GM12878 (cell line): ENCODE results near the gene LARGE1.

ENCODE experiments used
- CBX5 ChIP-seq: sonication (generic); IDR thresholded peaks from 2 replicates; pipeline ENCODE4 v1.6.1; 2016; ENCODE audit warnings: low read depth, moderate library complexity, mild to moderate bottlenecking, inconsistent platforms
- CHD2 ChIP-seq: IDR thresholded peaks from 2 replicates; pipeline ENCODE4 v1.6.1; 2011; ENCODE audit warnings: low read depth, low read length, improper control_type of control experiment, borderline replicate concordance
- CTCF ChIP-seq, 3 experiments: IDR thresholded peaks in 2 of 3; conservative IDR thresholded peaks in 1 of 3; 2 replicates each; pipeline ENCODE4 v1.5.1; 2011; ENCODE audit warnings: low read depth in 3 of 3, low read length in 3 of 3, mild to moderate bottlenecking in 3 of 3, control low read depth in 2 of 3, moderate library complexity in 2 of 3, inconsistent platforms in 1 of 3, mixed read lengths in 1 of 3; ENCODE audit not compliant: control insufficient read depth in 2 of 3, insufficient read depth in 1 of 3; ENCODE audit errors: extremely low read depth in 1 of 3
- FOXM1 ChIP-seq: IDR thresholded peaks from 2 replicates; pipeline ENCODE4 v1.6.1; 2012; ENCODE audit warnings: low read depth, mild to moderate bottlenecking, inconsistent platforms, low read length, moderate library complexity
- LARP7 ChIP-seq: fragments of 450-650 bp; IDR thresholded peaks from 2 replicates; pipeline ENCODE4 v1.6.1; 2017; ENCODE audit warnings: mild to moderate bottlenecking
- NRF1 ChIP-seq: conservative IDR thresholded peaks from 2 replicates; pipeline ENCODE4 v1.6.1; 2011; ENCODE audit warnings: mild to moderate bottlenecking, low read depth, low read length, improper control_type of control experiment
- POLR2A ChIP-seq: IDR thresholded peaks from 2 replicates; pipeline ENCODE4 v1.6.1; 2011; ENCODE audit warnings: low read depth, mild to moderate bottlenecking, low read length
- POLR2AphosphoS5 ChIP-seq: IDR thresholded peaks from 2 replicates; pipeline ENCODE4 v1.6.1; 2011; ENCODE audit warnings: mild to moderate bottlenecking, low read length, inconsistent platforms
- TAF1 ChIP-seq: IDR thresholded peaks from 2 replicates; pipeline ENCODE4 v1.6.1; 2011; ENCODE audit warnings: mild to moderate bottlenecking, low read depth, low read length, borderline replicate concordance
- TCF12 ChIP-seq: IDR thresholded peaks from 2 replicates; pipeline ENCODE4 v1.6.1; 2011; ENCODE audit warnings: low read depth, mild to moderate bottlenecking, low read length
- ZNF384 ChIP-seq: IDR thresholded peaks from 2 replicates; pipeline ENCODE4 v1.6.1; 2012; ENCODE audit warnings: low read depth, mild to moderate bottlenecking, low read length, improper control_type of control experiment, borderline replicate concordance
- TF ChIP-seq, protein P1 (sequence below): IDR thresholded peaks from 2 replicates; pipeline ENCODE4 v1.6.1; 2012; ENCODE audit warnings: low read depth, low read length, improper control_type of control experiment
- TF ChIP-seq, protein P2 (sequence below): IDR thresholded peaks from 2 replicates; pipeline ENCODE4 v1.6.1; 2011; ENCODE audit warnings: low read depth, mild to moderate bottlenecking, low read length, moderate library complexity, borderline replicate concordance; ENCODE audit errors: extremely low read depth
- TF ChIP-seq, protein P3 (sequence below): fragments of 450-650 bp; formaldehyde crosslinking; IDR thresholded peaks from 2 replicates; pipeline ENCODE4 v1.5.0; 2022; ENCODE audit warnings: mild to moderate bottlenecking, missing genetic modification characterization

DNA sequence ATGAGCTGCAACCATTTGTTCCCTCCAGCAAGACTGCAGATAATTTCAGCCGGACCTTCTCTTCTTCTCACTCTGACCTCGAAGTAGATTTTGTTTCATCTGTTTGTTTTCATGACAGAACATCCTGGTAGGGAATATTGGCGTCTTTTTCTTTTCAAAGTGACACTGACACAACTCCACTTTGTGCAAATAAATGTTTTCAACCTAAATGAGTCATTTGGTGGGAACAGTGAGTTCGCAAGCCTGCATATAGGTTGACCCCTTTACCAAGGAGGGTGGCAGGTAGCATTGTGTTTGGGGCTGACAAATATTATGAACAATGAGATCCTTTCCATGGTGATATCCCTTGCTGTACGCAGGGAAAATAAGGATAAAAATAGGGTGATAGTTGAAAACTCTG, 55.0 kb downstream of the LARGE1 start:
- TF ChIP-seq FOXM1 (no peak), POLR2A (no peak), POLR2AphosphoS5 (no peak), NRF1 (no peak), CTCF (IDR thresholded peaks at IDR 0.05 in 2 of 3, conservative IDR thresholded peaks at IDR 0.05 in 1 of 3; ENCODE audit: control insufficient read depth in 2 of 3, extremely low read depth in 1 of 3, insufficient read depth in 1 of 3, low read depth in 3 of 3, low read length in 3 of 3) (no peak), LARP7 (no peak), TCF12 (no peak), ZNF384 (no peak), CHD2 (no peak), TAF1 (no peak), CBX5 (no peak)
- TF ChIP-seq, protein P1, sequence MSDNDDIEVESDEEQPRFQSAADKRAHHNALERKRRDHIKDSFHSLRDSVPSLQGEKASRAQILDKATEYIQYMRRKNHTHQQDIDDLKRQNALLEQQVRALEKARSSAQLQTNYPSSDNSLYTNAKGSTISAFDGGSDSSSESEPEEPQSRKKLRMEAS: no peak
- TF ChIP-seq, protein P2, sequence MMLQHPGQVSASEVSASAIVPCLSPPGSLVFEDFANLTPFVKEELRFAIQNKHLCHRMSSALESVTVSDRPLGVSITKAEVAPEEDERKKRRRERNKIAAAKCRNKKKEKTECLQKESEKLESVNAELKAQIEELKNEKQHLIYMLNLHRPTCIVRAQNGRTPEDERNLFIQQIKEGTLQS: no peak
- TF ChIP-seq, protein P3, sequence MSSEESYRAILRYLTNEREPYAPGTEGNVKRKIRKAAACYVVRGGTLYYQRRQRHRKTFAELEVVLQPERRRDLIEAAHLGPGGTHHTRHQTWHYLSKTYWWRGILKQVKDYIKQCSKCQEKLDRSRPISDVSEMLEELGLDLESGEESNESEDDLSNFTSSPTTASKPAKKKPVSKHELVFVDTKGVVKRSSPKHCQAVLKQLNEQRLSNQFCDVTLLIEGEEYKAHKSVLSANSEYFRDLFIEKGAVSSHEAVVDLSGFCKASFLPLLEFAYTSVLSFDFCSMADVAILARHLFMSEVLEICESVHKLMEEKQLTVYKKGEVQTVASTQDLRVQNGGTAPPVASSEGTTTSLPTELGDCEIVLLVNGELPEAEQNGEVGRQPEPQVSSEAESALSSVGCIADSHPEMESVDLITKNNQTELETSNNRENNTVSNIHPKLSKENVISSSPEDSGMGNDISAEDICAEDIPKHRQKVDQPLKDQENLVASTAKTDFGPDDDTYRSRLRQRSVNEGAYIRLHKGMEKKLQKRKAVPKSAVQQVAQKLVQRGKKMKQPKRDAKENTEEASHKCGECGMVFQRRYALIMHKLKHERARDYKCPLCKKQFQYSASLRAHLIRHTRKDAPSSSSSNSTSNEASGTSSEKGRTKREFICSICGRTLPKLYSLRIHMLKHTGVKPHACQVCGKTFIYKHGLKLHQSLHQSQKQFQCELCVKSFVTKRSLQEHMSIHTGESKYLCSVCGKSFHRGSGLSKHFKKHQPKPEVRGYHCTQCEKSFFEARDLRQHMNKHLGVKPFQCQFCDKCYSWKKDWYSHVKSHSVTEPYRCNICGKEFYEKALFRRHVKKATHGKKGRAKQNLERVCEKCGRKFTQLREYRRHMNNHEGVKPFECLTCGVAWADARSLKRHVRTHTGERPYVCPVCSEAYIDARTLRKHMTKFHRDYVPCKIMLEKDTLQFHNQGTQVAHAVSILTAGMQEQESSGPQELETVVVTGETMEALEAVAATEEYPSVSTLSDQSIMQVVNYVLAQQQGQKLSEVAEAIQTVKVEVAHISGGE (CRISPR knock-in tag): no peak
